Measurements from ENCODE around the gene TMED3. TPM values are rescaled to one million over a fixed set of nuclear protein-coding genes. Genes with fewer than 3 reads are reported as not detected.

TMED3 gene
- total and polyA plus RNA-seq, 2 donors (not counting 1 experiment from before 2014, with no cell fraction given), result 20.7 to 32.5 TPM

DNA sequence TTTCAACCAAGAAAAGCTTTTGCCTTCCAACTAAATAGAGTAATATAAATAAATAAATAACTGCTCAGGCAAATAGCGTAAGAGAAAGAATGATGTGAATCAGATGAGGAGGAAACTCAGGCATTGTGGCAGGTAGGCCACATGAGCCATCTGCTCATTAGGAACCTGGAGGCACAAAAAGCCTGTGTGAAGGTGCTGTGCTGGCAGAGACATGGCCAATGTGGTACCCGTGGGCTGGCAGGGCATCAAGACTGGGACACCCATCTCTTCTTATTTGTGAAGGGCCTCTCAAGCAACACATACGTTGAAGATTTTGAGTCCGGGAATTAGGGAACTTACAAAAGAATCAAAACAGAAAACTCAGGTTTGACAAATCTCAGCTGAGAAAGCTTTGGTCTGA, 18.9 kb upstream of the TMED3 start:
- no peaks in the 10 kb centered on the region for H3K9me3 ChIP-seq (ENCODE audit: control extremely low read depth in 1 of 3, control insufficient read depth in 2 of 3, insufficient read depth in 1 of 3, low read length in 2 of 3)
- CTCF ChIA-PET, result no interaction called here
- ATAC-seq (ENCODE audit: low read depth), result no peak

DNA sequence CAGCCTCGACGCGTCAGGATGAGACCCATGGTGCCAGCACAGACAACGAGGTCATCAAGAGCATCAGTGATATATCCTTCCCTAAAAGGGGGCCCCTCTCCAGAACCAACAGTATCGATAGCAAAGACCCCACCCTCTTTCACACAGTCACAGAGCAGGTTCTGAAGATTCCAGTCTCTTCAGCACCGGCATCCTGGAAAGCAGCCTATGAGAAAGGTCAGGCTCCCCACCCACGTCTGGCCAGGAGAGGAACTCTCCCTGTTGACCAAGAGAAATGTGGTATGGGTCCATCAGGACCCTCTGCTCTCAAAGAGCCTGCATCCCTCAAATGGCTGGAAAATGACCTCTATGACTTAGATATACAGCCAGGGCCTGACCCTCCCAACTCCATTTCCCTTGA, 16.8 kb upstream of the TMED3 start:
- ChIA-PET CTCF (no interaction called here), POLR2A (no interaction called here)
- H3K27me3 Mint-ChIP-seq, result peaks cover 24% of the 10 kb centered on the region
- no peak overlapping the region for H3K9ac ChIP-seq (ENCODE audit: low read length)
- H4K20me1 ChIP-seq (ENCODE audit: control insufficient read depth, insufficient read depth, low read length, poor library complexity, severe bottlenecking), result no peaks in the 10 kb centered on the region
- DNase-seq (no peak), ATAC-seq (ENCODE audit: low read depth) (no peak)
- H3K4me1 Mint-ChIP-seq, result no peaks in the 10 kb centered on the region
- no peak overlapping the region for H3K4me3 ChIP-seq (ENCODE audit: control extremely low read depth in 1 of 5, extremely low read depth in 1 of 5, insufficient read depth in 1 of 5, low read depth in 2 of 5, low read length in 4 of 5)
- no peaks in the 10 kb centered on the region for H3K9me3 ChIP-seq (ENCODE audit: control extremely low read depth in 1 of 3, control insufficient read depth in 2 of 3, insufficient read depth in 1 of 3, low read length in 2 of 3)
- no peak overlapping the region for H2AFZ ChIP-seq (ENCODE audit: insufficient read depth, low read depth, low read length, poor library complexity, severe bottlenecking)
- no peaks in the 10 kb centered on the region for H3K79me2 ChIP-seq (ENCODE audit: control insufficient read depth, insufficient read depth, low read length)
- H3K36me3 ChIP-seq (replicated peaks in 1 of 2; ENCODE audit: control extremely low read depth in 1 of 2, control insufficient read depth in 1 of 2, extremely low read depth in 1 of 2, insufficient read depth in 2 of 2, low read length in 1 of 2), result no peaks in the 10 kb centered on the region
- no peak overlapping the region for H3K27ac Mint-ChIP-seq
- TF ChIP-seq, protein P1, sequence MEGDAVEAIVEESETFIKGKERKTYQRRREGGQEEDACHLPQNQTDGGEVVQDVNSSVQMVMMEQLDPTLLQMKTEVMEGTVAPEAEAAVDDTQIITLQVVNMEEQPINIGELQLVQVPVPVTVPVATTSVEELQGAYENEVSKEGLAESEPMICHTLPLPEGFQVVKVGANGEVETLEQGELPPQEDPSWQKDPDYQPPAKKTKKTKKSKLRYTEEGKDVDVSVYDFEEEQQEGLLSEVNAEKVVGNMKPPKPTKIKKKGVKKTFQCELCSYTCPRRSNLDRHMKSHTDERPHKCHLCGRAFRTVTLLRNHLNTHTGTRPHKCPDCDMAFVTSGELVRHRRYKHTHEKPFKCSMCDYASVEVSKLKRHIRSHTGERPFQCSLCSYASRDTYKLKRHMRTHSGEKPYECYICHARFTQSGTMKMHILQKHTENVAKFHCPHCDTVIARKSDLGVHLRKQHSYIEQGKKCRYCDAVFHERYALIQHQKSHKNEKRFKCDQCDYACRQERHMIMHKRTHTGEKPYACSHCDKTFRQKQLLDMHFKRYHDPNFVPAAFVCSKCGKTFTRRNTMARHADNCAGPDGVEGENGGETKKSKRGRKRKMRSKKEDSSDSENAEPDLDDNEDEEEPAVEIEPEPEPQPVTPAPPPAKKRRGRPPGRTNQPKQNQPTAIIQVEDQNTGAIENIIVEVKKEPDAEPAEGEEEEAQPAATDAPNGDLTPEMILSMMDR (IDR thresholded peaks at IDR 0.05), result no peak
- TF ChIP-seq EZH2 (IDR thresholded peaks at IDR 0.05; ENCODE audit: borderline replicate concordance, insufficient read depth, low read depth, low read length, poor library complexity, severe bottlenecking), result no peak
- peaks cover 0 to 14% (median 3%) of the 10 kb centered on the region in 4 experiments for H3K27me3 ChIP-seq (replicated peaks in 1 of 4; ENCODE audit: control extremely low read depth in 1 of 4, control insufficient read depth in 3 of 4, insufficient read depth in 4 of 4, low read length in 3 of 4)
- WGBS (ENCODE audit: insufficient coverage), result 83% methylated on average over 7 of the region's 7 CpGs
- no peak overlapping the region for H3K27ac ChIP-seq (ENCODE audit: low read length in 2 of 2)
- H3K9me3 Mint-ChIP-seq (ENCODE audit: insufficient read depth), result no peaks in the 10 kb centered on the region
- intact Hi-C loops (cut with micrococcal nuclease), result no loop called here
- H3K4me3 Mint-ChIP-seq, result no peak overlapping the region
- H3K4me1 ChIP-seq (ENCODE audit: control insufficient read depth in 2 of 2, insufficient read depth in 2 of 2, low read length in 2 of 2), result no peaks in the 10 kb centered on the region
- no peak overlapping the region for H3K4me2 ChIP-seq (replicated peaks; ENCODE audit: low read depth, low read length, poor library complexity, severe bottlenecking)

More for the DNA sequence above, 18.9 kb upstream of the TMED3 start:
- Histone ChIP-seq H3K36me3 (replicated peaks in 1 of 2; ENCODE audit: control extremely low read depth in 1 of 2, control insufficient read depth in 1 of 2, extremely low read depth in 1 of 2, insufficient read depth in 2 of 2, low read length in 1 of 2) (no peaks in the 10 kb centered on the region), H3K79me2 (ENCODE audit: control insufficient read depth, insufficient read depth, low read length) (no peaks in the 10 kb centered on the region), H3K9ac (ENCODE audit: low read length) (no peak overlapping the region), H3K27me3 (replicated peaks in 1 of 4; ENCODE audit: control extremely low read depth in 1 of 4, control insufficient read depth in 3 of 4, insufficient read depth in 4 of 4, low read length in 3 of 4) (peaks cover 0 to 21% (median 6%) of the 10 kb centered on the region in 4 experiments), H4K20me1 (ENCODE audit: control insufficient read depth, insufficient read depth, low read length, poor library complexity, severe bottlenecking) (no peaks in the 10 kb centered on the region), H3K4me3 (ENCODE audit: control extremely low read depth in 1 of 5, extremely low read depth in 1 of 5, insufficient read depth in 1 of 5, low read depth in 2 of 5, low read length in 4 of 5) (no peak overlapping the region), H2AFZ (ENCODE audit: insufficient read depth, low read depth, low read length, poor library complexity, severe bottlenecking) (no peak overlapping the region), H3K4me2 (replicated peaks; ENCODE audit: low read depth, low read length, poor library complexity, severe bottlenecking) (no peak overlapping the region), H3K4me1 (ENCODE audit: control insufficient read depth in 2 of 2, insufficient read depth in 2 of 2, low read length in 2 of 2) (no peaks in the 10 kb centered on the region), H3K27ac (ENCODE audit: low read length in 2 of 2) (no peak overlapping the region)
- no peaks in the 10 kb centered on the region for H3K4me1 Mint-ChIP-seq
- no peaks in the 10 kb centered on the region for H3K9me3 Mint-ChIP-seq (ENCODE audit: insufficient read depth)
- 96% methylated on average over 4 of the region's 4 CpGs for WGBS (ENCODE audit: insufficient coverage)
- intact Hi-C loops (cut with micrococcal nuclease), result no loop called here
- H3K4me3 Mint-ChIP-seq, result no peak overlapping the region
- peaks cover 26% of the 10 kb centered on the region for H3K27me3 Mint-ChIP-seq
- POLR2A ChIA-PET, result no interaction called here
- H3K27ac Mint-ChIP-seq, result no peak overlapping the region
- no peak for DNase-seq
- TF ChIP-seq EZH2 (IDR thresholded peaks at IDR 0.05; ENCODE audit: borderline replicate concordance, insufficient read depth, low read depth, low read length, poor library complexity, severe bottlenecking), result no peak
- TF ChIP-seq, protein P1 (IDR thresholded peaks at IDR 0.05), result no peak

Measured in B cell (primary cell).